Tibial nerve (tissue), 4 donors: Measurements from ENCODE around the gene CHTF18.

Experiments used
- EP300 ChIP-seq, 2 donors: sonication (generic); formaldehyde crosslinking; IDR thresholded peaks; one replicate each; pipeline ENCODE4 v1.6.1; 2017; ENCODE audit warnings: antibody characterized with exemption in 2 of 2, mild to moderate bottlenecking in 1 of 2
- POLR2A ChIP-seq, 2 donors: fragments of 450-650 bp; IDR thresholded peaks; one replicate each; pipeline ENCODE4 v1.6.1; 2017; ENCODE audit warnings: antibody characterized with exemption in 2 of 2, mild to moderate bottlenecking in 2 of 2, moderate library complexity in 2 of 2
- TF ChIP-seq, protein P1 (sequence below), 5 experiments: fragments of 200-600 bp in 3 of 5; fragments of 450-650 bp in 2 of 5; sonication (generic) in 3 of 5; IDR thresholded peaks; one replicate each; pipeline ENCODE4 v1.5.1; 2016 to 2019; ENCODE audit warnings: antibody characterized with exemption in 5 of 5, mild to moderate bottlenecking in 3 of 5, moderate library complexity in 2 of 5

DNA sequence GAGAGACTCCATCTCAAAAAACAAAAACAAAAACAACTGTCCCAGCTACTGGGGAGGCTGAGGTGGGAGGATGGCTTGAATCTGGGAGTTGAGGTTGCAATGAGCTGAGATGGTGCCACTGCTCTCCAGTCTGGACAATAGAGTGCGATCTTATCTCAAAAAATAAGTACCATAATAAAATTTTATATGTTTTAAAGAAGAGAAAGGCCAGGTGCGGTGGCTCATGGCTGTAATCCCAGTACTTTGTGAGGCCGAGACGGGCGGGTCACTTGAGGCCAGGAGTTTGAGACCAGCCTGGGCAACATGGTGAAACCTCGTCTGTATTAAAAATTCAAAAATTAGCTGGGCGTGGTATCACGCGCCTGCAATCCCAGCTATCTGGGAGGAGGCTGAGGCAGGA, 11.6 kb upstream of the CHTF18 start:
- TF ChIP-seq EP300 (IDR thresholded peaks at IDR 0.05): no peak
- TF ChIP-seq, protein P1, sequence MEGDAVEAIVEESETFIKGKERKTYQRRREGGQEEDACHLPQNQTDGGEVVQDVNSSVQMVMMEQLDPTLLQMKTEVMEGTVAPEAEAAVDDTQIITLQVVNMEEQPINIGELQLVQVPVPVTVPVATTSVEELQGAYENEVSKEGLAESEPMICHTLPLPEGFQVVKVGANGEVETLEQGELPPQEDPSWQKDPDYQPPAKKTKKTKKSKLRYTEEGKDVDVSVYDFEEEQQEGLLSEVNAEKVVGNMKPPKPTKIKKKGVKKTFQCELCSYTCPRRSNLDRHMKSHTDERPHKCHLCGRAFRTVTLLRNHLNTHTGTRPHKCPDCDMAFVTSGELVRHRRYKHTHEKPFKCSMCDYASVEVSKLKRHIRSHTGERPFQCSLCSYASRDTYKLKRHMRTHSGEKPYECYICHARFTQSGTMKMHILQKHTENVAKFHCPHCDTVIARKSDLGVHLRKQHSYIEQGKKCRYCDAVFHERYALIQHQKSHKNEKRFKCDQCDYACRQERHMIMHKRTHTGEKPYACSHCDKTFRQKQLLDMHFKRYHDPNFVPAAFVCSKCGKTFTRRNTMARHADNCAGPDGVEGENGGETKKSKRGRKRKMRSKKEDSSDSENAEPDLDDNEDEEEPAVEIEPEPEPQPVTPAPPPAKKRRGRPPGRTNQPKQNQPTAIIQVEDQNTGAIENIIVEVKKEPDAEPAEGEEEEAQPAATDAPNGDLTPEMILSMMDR (IDR thresholded peaks at IDR 0.05): no peak
- no peak for TF ChIP-seq POLR2A (IDR thresholded peaks at IDR 0.05)
